ENCODE results near the gene PLAGL2.

The PLAGL2 gene

DNA sequence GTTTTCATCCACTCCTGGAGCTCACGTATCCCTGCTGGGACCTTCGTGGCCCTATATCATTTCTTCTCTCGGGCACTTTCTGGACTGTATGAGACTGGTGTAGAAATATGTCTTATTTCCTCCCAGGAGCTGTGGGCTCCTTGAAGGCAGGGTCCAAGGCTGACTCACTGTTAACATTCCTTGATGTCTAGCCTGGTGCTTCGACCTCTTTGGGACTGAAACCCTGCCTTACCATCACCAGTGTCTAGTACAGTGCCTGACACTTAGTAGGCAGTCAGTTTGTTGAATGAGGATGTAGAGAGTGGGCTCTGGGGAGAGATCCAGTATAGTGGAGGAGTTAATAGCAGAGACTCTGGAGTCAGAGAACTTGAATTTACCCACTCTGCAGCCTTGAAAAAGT is 23.7 kb upstream of the PLAGL2 start:
- DNase-seq, result no peak

DNA sequence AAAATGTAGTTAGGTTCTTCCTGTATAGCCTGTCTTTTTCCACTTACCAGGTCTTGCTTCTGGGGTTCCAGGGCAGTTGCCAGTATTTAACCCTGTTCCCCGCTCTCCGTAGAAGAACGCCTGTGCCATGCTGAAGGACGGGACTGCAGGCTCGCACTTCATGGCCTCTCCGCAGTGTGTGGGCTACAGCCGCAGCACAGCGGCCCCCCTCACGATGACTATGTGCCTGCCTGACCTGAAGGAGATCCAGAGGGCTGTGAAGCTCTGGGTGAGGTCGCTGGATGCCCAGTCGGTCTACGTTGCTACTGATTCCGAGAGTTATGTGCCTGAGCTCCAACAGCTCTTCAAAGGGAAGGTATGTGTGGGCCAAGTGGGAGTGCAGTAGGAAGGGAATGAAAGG is 23.2 kb upstream of the PLAGL2 start:
- no peak for DNase-seq

DNA sequence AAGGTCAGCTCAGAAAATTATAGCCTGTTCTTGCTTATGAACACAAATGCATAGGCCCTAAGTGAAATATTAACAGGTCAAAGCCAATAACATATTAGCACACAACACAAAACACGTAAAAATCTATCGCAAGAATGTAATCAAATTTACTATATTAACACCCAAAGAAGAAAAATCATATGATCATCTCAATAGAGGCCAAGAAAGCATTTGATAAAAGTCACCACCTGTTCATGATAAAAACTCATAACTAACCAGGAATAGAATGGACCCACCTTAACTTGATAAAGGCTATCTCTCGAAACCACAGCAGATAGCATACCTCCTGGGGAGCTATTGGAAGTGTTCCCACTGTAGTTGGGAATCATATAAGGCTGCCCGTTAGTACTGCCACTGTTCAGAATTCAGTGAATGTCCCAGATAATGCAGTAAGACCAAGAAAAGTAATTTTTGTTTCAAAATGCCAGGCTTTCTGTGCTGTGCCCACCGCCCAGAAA is 21.8 kb upstream of the PLAGL2 start:
- DNase-seq, result no peak

DNA sequence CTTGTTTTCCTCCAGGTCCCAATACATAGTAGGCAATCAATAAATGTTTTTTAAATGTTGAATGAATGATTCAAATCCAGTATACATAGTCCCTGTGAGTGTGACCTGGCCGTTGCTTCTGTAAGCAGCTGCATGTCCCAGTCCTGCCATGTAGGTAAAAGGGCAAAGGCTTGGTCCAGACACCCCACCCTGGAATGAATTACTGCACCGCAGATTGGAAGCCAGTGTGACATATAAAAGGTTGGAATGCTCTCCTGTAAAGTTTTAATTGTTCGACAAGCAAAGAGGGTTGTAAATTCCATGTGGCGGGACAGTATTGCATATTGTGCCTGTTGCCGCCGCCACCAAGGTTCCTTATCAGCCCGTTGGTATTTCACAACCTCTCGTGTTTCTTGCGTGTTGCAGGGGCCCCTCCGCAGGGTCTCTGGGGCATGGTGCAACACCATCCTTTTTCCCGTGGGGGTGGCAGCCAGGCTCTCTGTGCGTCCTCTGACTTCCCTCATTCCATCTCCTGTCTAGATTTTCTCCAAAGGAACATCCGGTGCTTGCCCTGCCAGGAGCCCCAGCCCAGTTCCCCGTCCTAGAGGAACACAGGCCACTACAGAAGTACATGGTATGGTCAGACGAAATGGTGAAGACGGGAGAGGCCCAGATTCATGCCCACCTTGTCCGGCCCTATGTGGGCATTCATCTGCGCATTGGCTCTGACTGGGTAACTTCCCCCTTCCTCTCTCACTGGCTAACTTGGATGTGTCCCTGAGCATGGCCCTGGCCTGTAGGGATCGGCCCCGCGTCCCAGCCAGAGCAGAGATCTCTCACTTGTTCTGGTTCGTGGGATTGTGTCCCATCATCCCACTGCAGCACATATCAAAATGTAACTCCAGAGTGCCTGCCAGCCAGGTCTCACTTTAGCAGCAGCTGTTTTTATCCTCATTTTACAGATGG is 20.5 kb upstream of the PLAGL2 start:
- peak in 4 of 51 donors; percentile 2 to 20 (median 12) for DNase-seq

DNA sequence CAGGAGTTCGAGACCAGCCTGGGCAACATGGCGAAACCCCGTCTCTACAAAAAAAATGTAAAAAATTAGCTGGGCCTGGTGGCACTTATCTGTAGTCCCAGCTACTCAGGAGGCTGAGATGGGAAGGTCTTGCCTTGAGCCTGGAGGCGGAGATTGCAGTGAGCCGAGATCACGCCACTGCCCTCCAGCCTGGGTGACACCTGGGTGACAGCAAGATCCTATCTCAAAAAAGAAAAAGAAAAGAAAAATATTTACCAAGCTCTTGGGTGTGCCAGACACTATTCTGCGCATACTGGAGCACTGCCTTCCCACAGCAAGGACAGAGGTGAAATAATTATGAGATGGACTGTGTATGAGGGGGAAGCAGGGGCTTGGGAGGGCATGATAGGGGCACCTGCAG is 19.8 kb upstream of the PLAGL2 start:
- DNase-seq, result no peak

DNA sequence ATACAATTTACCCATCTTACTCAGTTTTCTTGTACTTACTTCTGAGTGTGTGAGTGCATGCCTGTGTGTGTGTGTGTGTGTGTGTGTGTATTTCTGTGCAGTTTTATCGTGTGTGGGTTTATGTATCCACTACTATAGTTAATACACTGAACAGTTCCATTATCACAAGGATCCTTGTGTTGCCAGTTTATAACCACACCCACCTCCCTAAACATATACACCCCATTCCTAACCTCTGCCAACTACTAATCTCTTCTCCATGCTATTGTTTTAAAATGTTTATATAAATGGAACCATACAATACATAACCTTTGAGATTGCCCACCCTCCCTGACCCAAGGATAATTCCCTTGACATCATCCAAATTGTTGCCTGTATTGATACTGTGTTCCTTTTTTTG is 18.8 kb upstream of the PLAGL2 start:
- no peak for DNase-seq

DNA sequence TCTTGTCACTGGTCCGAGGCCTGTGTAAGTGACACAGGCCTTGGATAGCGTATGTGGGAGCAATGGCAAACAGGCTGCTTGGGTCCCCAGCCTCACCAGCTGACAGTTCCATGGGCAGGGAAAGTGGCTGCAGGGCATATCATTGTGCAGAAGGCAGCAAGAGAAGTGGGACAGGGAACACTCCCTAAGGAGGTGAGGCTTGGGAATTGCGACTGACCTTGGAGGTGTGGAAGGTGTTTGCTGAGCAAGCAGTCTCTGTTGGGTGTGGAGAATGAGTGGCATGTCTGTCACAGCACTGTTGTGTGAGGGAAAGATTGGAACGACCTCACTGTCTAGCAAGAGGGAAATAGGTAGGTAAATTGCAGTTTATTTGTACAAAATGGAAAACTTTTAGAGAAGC is 16.9 kb upstream of the PLAGL2 start:
- no peak for DNase-seq

DNA sequence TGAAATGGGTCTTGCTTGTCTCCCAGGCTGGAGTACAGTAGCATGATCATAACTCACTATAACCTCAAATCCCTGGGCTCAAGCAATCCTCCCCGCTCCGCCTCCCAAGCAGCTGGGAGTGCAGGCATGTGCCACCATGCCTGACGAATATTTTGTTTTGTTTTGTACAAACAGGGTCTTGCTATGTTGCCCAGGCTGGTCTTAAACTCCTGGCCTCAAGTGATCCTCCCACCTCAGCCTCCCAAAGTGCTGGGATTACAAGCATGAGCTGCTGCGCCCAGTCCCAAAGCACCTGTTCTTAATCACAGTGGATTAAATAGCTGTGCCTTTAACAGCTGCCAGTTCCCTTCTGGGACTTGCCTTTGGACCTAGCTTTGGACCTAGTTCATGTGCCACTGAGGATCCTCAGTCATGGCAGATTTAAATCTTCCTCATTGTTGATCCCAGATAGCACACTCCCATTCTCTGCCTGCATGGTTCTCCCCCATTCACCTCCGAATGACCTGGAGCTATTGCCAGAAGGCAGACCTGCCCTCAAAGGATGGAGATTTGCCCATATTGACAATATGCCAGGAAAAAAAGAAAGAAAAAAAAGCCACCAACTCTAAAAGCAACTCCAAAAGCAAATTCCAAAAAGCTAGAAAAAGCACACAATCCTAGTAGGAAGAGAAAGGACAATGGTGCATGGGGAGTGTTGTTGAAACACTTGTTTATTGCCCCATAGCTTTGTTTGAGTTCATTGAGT is 10.8 kb upstream of the PLAGL2 start:
- no peak for DNase-seq

DNA sequence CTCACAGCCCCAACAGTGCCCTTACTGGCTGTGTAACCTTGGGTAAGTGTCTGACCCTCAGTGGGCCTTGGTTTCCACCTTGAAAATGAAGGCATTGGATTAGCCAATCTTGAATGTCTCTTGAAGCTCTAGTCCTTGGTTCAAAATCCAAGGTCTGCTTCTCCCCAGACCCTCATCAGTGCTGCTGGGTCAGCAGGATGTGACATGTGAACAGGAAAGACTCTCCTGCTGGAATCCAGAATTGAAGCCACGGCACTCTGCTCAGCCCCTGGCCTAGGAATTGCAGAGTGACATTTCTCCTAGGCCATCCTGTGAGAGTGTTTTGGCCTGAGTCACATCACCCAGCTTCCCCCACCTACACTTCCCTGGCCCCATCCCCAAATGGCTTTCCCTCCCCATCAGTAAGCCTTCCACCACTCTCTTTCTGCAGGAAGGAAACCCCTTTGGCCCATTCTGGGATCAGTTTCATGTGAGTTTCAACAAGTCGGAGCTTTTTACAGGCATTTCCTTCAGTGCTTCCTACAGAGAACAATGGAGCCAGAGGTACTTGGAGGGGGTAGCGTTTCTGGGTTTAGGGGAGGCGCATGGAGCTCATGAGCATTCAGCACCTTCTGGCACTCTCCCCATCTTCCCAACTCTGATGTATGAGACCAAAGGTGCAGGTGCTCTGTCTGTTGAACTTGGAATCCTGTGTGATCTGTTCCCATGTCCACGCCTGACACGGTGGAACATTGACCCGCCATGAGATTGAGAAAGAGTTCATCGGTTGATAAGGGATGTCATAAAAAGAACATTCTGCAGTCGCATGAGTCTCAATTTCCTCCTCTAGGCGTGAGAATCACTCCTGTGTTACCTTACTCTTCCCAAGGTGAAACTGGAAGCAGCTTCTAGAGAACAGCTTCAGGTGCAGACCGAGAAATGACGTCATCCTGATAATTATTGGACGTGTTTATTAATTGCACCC is 8.9 kb upstream of the PLAGL2 start:
- no peak for DNase-seq

DNA sequence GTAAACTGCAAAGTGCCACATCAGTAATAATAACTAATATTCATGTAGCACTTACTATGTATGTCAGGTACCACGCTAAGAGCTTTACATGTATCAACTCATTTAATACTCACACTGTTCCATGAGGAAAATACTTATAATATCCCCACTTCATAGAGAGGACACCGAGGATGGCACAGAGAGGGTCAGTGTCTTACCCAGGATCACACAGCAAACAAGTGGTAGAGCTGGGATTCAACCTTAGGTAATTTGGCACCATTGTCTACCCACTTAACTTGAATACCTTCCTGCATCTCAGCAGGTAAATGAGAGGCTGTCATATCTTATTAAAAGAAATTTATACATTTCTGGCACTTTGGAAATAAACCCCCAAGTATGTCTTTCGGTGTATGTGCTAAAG is 8.2 kb upstream of the PLAGL2 start:
- DNase-seq, result no peak

DNA sequence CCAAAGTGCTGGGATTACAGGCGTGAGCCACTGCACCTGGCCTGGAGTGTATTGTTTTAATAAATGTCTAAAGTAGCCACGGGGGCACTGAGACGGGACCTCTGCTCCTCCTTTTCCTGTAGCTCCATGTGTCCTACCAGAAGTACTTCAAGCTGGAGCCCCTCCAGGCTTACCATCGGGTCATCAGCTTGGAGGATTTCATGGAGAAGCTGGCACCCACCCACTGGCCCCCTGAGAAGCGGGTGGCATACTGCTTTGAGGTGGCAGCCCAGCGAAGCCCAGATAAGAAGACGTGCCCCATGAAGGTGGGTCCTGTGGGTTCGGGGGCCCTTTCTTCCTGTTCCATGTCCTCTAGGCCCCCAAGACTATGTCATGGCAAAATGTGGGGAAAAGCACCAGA is 7.6 kb upstream of the PLAGL2 start:
- DNase-seq, result no peak

DNA sequence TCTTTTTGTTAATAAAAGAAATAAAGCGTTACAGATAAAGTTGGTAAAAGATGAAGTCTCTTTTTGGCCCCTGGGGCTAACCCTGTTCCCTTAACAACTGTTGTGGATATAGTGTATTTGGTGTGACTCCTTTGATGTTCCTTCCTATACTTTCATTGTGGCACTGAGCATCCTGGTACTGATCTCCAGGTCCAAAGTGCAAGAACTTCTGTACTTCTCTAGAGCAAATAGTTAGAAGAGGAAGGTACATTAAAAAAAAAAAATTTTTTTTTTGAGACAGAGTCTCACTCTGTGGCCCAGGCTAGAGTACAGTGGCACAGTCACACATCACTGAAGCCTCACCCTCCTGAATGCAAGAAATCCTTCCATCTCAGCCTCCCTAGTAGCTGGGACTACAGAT is 6.3 kb upstream of the PLAGL2 start:
- DNase-seq, result no peak

DNA sequence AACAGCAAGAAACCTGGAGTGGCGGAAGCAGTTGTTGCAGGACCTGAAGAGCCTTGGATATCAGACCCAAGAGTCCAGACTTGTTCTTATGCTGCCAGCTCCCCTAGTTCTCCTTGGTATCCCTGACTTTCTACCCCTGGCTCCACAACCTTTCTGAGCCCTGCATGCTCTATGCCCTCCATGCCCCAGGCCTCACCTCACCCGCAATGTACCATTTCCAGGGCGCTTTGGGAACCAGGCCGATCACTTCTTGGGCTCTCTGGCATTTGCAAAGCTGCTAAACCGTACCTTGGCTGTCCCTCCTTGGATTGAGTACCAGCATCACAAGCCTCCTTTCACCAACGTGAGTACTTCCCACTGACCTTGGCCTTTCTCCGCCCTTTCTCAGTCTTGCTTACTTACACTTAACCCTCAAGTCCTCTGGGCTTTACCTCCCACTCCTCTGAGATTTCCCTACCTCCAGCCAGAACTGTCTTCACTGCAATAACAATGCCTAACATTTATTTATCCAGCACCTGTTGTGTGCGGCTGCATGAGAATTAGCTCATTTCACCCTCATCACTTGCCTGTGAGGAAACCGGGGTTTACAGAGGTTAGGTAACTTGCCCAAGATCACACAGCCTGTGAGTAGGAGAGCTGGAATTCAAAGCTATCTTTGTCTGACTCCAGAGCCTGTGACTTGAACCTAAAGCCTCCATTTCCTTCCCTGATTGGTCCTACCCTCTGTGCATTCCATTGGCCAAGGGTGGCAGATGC is 2.5 kb upstream of the PLAGL2 start:
- no peak for DNase-seq

DNA sequence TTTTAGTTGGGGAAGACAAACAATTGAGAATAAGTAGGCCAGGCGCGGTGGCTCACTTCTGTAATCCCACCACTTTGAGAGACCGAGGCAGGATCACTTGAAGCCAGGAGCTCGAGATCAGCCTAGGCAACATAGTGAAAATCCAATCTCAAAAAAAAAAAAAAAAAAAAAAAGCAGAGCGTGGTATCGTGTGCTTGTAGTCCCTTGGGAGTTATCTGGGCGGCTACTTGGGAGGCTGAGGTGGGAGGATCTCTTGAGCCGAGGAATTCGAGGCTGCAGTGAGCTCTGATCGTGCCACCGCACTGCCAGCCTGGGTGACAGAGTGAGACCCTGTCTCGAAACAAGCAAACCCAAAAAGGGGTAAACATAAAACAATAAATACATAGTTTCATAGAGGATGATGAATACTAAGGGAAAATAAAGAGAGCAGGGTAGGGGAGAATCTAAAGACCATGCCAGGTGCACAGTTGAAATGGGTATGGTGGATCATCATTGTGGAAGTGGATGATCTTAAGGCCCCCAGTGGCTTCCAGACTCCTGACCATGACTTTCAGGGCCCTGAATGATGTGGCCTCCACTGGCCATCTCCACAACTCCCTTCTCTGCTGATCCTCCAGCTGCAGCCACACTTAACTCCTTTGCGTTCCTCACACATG is 1.1 kb upstream of the PLAGL2 start:
- no peak for DNase-seq

DNA sequence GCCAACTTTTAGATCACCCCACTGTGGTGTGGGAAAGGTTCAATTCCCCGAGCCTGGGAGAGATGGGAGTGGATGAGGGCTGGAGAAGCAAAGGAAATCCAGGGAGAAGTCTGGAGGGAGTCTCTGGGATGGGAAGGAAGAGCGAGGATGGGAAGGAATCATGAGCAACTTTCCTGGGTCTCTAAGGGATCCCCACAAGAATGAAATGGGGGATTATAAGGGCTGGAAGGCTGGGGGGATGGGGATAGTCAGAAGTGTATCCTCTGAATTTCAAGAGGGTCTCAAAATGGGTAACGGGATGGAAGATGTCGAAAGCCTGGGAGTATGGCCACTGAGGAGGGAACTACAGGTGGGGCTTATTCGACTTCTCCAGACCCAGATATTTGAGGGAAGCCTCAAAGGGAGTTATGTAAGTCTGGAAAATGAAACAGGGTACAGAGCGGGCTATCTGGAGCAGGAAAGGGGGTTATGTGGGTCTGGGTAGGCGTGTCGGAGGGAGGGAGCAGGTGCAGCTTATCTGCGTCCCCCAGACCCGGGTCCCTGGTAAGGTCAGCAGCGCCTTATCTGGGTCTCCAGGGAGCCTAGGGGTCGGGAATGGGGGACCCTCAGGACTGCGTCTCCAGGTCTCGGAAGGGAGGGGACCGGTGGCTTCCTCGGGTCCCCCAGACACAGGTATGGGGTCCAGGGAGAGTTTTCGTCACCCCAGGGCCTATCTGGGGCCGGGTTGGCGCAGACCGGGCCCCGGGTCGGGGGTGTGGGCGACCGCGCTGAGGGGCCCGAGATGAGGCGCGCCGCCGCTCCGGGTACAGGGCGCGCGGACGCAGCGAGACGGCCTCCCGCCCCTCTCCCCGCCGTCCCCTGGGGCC is 550 bp downstream of the PLAGL2 start:
- peak in 1 of 51 donors; percentile 34 for DNase-seq

DNA sequence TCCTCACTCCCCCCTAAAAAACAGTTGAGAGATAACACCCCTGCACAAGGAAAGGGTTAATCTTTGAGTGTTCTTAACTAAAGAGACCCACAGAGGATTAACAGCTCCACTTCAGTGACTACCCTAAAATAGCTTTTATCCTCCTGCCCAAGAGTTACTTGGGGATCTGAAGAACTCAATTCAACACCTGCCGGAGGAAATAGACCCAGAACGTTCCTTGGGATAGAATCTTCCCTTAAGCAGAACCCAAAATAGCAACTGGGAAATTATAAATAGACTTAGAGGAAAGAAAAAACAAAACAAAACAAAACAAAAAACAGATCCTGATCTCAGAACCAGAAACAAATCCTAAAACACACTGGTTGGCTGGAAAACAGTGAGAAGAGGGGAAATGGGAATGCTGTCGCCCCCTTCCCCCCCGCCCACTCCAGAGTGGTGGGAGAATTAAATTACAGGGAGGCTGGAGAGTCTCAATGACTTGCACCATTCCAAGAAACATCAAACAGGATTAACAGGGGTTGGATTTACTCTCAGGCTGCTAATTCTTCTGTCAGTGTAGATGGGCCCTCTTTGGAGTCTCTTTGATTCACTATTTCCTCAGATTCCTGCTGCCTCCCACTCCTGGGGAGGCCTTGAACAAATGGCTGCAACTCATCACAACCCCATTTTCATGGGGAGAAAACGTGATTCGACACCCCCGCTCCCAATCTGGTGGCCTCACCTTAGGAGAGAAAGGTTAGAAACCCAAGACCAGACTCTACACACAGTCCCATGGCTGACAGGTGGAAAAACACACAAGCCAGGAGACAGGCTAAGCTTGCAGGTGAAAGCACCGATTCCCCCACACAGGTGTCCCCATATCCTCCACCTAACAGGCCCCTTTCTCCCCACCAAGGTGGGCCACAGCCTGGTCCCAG is 1.4 kb downstream of the PLAGL2 start:
- peak in 1 of 51 donors; percentile 17 for DNase-seq

DNA sequence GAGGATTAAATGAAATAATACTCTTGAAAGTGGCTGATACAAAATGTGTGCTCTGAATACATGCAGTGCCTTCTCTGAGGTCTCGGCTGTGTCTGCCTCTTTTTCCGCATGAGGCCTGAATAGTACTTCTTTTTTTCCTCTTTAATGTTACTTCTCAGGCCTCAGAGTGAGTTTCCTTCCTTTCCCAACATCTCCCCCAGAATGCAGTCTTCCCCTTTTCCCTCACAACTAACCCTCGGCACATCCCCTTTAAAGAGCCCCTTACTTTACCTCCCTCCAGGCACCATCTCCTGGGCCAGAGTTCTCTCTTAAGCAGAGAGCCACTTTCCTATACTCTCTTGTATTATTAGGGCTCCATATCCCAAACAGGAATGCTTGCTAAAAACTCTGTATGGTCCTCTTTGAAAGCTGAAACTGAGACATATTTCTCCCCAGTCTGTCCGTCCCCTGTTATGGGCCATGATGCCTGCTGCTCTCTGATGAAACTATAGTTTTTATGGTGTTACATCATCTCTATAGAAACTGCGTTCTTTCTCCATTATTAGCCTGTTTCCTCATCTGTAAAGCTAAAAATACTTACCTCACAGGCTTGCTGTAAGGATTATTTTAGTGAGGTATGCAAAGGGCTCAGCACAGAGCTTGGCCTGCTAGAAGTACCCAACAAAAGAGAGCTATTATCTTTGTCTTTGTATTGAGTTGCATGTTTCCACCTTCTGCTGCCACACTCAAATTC is 2.3 kb downstream of the PLAGL2 start:
- DNase-seq, result no peak

Data from hypothalamus (tissue), 51 donors.